Neural cell (in vitro differentiated cells): ENCODE results near the gene SNRPA1. TPM values are rescaled to one million over a fixed set of nuclear protein-coding genes. Genes with fewer than 3 reads are reported as not detected.

Experiments
- H2AFZ ChIP-seq: fragments of 200-600, 300-800 bp; sonication (generic), shearing (Covaris generic); 2 replicates; pipeline ENCODE4 v1.6.0; 2014; ENCODE audit warnings: low read depth, mild to moderate bottlenecking, antibody characterized with exemption, low read length, moderate library complexity
- H3F3A ChIP-seq: fragments of 200-600 bp; shearing (Covaris generic); 2 replicates; pipeline ENCODE4 v1.6.1; 2016; ENCODE audit warnings: mild to moderate bottlenecking, moderate library complexity, mixed read lengths, antibody characterized with exemption, low read length; ENCODE audit not compliant: insufficient read depth, poor library complexity, severe bottlenecking
- H3K27ac ChIP-seq: fragments of 200-600, 300-800 bp; sonication (generic), shearing (Covaris generic); 2 replicates; pipeline ENCODE4 v1.5.1; 2014; ENCODE audit warnings: mild to moderate bottlenecking, low read length, moderate library complexity
- H3K27me3 ChIP-seq: fragments of 300-800, 200-600 bp; sonication (generic), shearing (Covaris generic); 2 replicates; pipeline ENCODE4 v1.6.0; 2014; ENCODE audit warnings: mild to moderate bottlenecking, low read depth, low read length, moderate library complexity; ENCODE audit not compliant: insufficient read depth
- H3K36me3 ChIP-seq: fragments of 300-800, 200-600 bp; sonication (generic), shearing (Covaris generic); 2 replicates; pipeline ENCODE4 v1.5.1; 2014; ENCODE audit warnings: mild to moderate bottlenecking, antibody characterized with exemption, low read length, moderate library complexity; ENCODE audit not compliant: insufficient read depth
- H3K4me2 ChIP-seq: fragments of 300-800, 200-600 bp; sonication (generic), shearing (Covaris generic); 2 replicates; pipeline ENCODE4 v1.6.0; 2014; ENCODE audit warnings: mild to moderate bottlenecking, low read length
- H3K4me3 ChIP-seq: fragments of 300-800, 200-600 bp; sonication (generic), shearing (Covaris generic); 2 replicates; pipeline ENCODE4 v1.5.1; 2014; ENCODE audit warnings: mild to moderate bottlenecking, low read length, moderate library complexity
- H3K79me2 ChIP-seq: fragments of 200-600 bp; shearing (Covaris generic); replicated peaks from 2 replicates; pipeline ENCODE4 v1.6.0; 2014; ENCODE audit warnings: mild to moderate bottlenecking, low read length, moderate library complexity; ENCODE audit not compliant: insufficient read depth
- H3K9ac ChIP-seq: fragments of 300-800, 200-600 bp; sonication (generic), shearing (Covaris generic); 2 replicates; pipeline ENCODE4 v1.6.1; 2016; ENCODE audit warnings: mild to moderate bottlenecking, low read length, mixed read lengths
- H3K9me2 ChIP-seq: fragments of 200-600 bp; shearing (Covaris generic); 2 replicates; pipeline ENCODE4 v1.6.1; 2016; ENCODE audit warnings: mild to moderate bottlenecking, low read length, mixed read lengths; ENCODE audit not compliant: insufficient read depth
- H3K9me3 ChIP-seq: fragments of 200-600, 300-800 bp; sonication (generic), shearing (Covaris generic); 2 replicates; pipeline ENCODE4 v1.6.1; 2016; ENCODE audit warnings: mild to moderate bottlenecking, mixed run types, low read length, moderate library complexity, mixed read lengths
- H4K20me1 ChIP-seq: fragments of 200-600 bp; shearing (Covaris generic); 2 replicates; pipeline ENCODE4 v1.6.1; 2016; ENCODE audit warnings: mild to moderate bottlenecking, mixed run types; ENCODE audit not compliant: insufficient read depth
- CTCF ChIP-seq: fragments of 450-650 bp; IDR thresholded peaks from 2 replicates; pipeline ENCODE4 v1.5.1; 2014; ENCODE audit warnings: antibody characterized with exemption, mild to moderate bottlenecking, moderate library complexity; ENCODE audit not compliant: poor library complexity, severe bottlenecking
- EP300 ChIP-seq: fragments of 450-650 bp; conservative IDR thresholded peaks from 2 replicates; pipeline ENCODE4 v1.6.1; 2014; ENCODE audit warnings: antibody characterized with exemption, mild to moderate bottlenecking, moderate library complexity; ENCODE audit not compliant: poor library complexity, severe bottlenecking
- EZH2 ChIP-seq: fragments of 200-600, 300-800 bp; shearing (Covaris generic), sonication (generic); IDR thresholded peaks from 2 replicates; pipeline ENCODE4 v1.6.1; 2014; ENCODE audit warnings: antibody characterized with exemption, low read length, borderline replicate concordance, mild to moderate bottlenecking; ENCODE audit not compliant: insufficient read depth, poor library complexity, severe bottlenecking
- MXI1 ChIP-seq: fragments of 450-650 bp; conservative IDR thresholded peaks from 2 replicates; pipeline ENCODE4 v1.6.1; 2014; ENCODE audit warnings: antibody characterized with exemption, mild to moderate bottlenecking; ENCODE audit not compliant: poor library complexity, severe bottlenecking
- POLR2AphosphoS5 ChIP-seq: IDR thresholded peaks from 2 replicates; pipeline ENCODE4 v1.6.1; 2012
- RAD21 ChIP-seq: fragments of 450-650 bp; conservative IDR thresholded peaks from 2 replicates; pipeline ENCODE4 v1.6.1; 2014; ENCODE audit warnings: antibody characterized with exemption, mild to moderate bottlenecking, moderate library complexity
- REST ChIP-seq: IDR thresholded peaks from 2 replicates; pipeline ENCODE4 v1.6.1; 2012; ENCODE audit warnings: borderline replicate concordance
- SMC3 ChIP-seq: fragments of 450-650 bp; conservative IDR thresholded peaks from 2 replicates; pipeline ENCODE4 v1.6.1; 2014; ENCODE audit warnings: antibody characterized with exemption, mild to moderate bottlenecking, moderate library complexity; ENCODE audit not compliant: poor library complexity
- TAF1 ChIP-seq: IDR thresholded peaks from 2 replicates; pipeline ENCODE4 v1.6.1; 2012; ENCODE audit warnings: low read depth
- polyA plus RNA-seq: library from polyadenylated mRNA; depleted of rRNA; stranded (reverse); fragments of >200 nt; gene quantifications from 2 replicates; pipeline ENCODE4 v1.2.3, GENCODE V29; 2014

Gene SNRPA1
- polyA plus RNA-seq, 1 donor from 2014 or later, result 53.6 TPM

DNA sequence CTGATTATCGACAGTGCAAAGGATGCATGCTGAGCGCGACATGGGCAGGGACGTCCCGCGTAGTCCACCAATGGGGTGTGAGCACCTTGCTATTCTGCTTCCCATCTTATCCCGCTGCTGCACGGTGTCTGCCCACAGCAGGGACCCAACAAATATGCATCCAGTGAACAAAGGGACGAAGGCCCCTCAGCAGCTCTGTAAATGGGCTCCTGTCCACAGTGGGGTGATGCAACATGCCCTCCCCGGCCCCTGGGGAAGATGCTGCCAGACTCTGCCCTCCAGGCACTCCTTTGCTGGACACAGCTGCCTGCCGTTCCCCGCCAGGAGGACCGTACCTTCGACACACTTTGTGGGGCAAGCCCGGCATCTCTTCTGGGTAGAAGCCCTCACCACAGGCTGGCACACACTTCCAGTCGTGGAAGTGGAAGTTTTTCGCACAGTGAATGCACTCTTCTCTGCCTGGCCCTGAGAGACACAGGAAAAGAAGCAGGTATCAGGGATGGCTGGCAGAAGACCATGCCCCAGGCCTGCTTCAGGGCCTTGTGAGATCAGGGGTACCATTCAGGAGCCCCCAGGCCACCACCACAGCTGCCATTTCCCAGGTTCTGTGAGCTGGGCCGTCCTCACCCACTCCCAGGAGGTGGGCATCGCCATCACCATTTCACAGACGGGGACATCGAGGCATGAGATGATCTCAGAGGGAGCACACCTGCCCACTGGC lies 18.2 kb upstream of the SNRPA1 start:
- no peaks in the 10 kb centered on the region for H3K27me3 ChIP-seq
- H3K9me3 ChIP-seq, result no peaks in the 10 kb centered on the region
- no peaks in the 10 kb centered on the region for H3K36me3 ChIP-seq
- H3F3A ChIP-seq, result no peaks in the 10 kb centered on the region
- H3K27ac ChIP-seq, result no peak overlapping the region
- no peak overlapping the region for H3K4me3 ChIP-seq
- no peaks in the 10 kb centered on the region for H3K9me2 ChIP-seq
- TF ChIP-seq EP300, result no peak
- TF ChIP-seq RAD21, result no peak
- no peak for TF ChIP-seq MXI1
- TF ChIP-seq TAF1, result no peak
- TF ChIP-seq CTCF, result no peak
- no peak for TF ChIP-seq REST
- no peak for TF ChIP-seq POLR2AphosphoS5
- TF ChIP-seq SMC3, result no peak
- no peak for TF ChIP-seq EZH2
- H3K9ac ChIP-seq, result no peak overlapping the region
- H4K20me1 ChIP-seq, result no peaks in the 10 kb centered on the region
- no peaks in the 10 kb centered on the region for H3K79me2 ChIP-seq
- H2AFZ ChIP-seq, result no peak overlapping the region
- H3K4me2 ChIP-seq, result no peak overlapping the region

- Histone ChIP-seq H3K27ac (no peak overlapping the region), H4K20me1 (no peaks in the 10 kb centered on the region), H3K4me3 (no peak overlapping the region), H3K9ac (no peak overlapping the region), H3K79me2 (no peaks in the 10 kb centered on the region), H3K27me3 (no peaks in the 10 kb centered on the region), H3K36me3 (no peaks in the 10 kb centered on the region), H3K9me3 (no peaks in the 10 kb centered on the region), H3F3A (no peaks in the 10 kb centered on the region), H3K4me2 (no peak overlapping the region), H3K9me2 (no peaks in the 10 kb centered on the region), H2AFZ (no peak overlapping the region)
- TF ChIP-seq EP300, result no peak
Observed at GRCh38 chr15:101310508-101310907, 15.5 kb upstream of the SNRPA1 start.

- no peak overlapping the region for H3K4me2 ChIP-seq
- no peaks in the 10 kb centered on the region for H4K20me1 ChIP-seq
- no peaks in the 10 kb centered on the region for H3K79me2 ChIP-seq
- H2AFZ ChIP-seq, result no peak overlapping the region
- H3K9ac ChIP-seq, result no peak overlapping the region
- no peaks in the 10 kb centered on the region for H3K36me3 ChIP-seq
- TF ChIP-seq MXI1 (no peak), POLR2AphosphoS5 (no peak), RAD21 (no peak), TAF1 (no peak), EZH2 (no peak), REST (no peak), SMC3 (no peak), EP300 (no peak), CTCF (no peak)
- H3K9me2 ChIP-seq, result no peaks in the 10 kb centered on the region
- H3K4me3 ChIP-seq, result no peak overlapping the region
- no peaks in the 10 kb centered on the region for H3K9me3 ChIP-seq
- no peaks in the 10 kb centered on the region for H3F3A ChIP-seq
- H3K27ac ChIP-seq, result no peak overlapping the region
- H3K27me3 ChIP-seq, result no peaks in the 10 kb centered on the region
Observed at GRCh38 chr15:101310161-101310480, 15.1 kb upstream of the SNRPA1 start.
